ENCODE measurements around the gene EPB41.
"Not testable (repeated sequence)": the region's sequence is repeated elsewhere in the genome, so short reads cannot be mapped to it uniquely, and the experiment has no call there.

EPB41 gene

DNA sequence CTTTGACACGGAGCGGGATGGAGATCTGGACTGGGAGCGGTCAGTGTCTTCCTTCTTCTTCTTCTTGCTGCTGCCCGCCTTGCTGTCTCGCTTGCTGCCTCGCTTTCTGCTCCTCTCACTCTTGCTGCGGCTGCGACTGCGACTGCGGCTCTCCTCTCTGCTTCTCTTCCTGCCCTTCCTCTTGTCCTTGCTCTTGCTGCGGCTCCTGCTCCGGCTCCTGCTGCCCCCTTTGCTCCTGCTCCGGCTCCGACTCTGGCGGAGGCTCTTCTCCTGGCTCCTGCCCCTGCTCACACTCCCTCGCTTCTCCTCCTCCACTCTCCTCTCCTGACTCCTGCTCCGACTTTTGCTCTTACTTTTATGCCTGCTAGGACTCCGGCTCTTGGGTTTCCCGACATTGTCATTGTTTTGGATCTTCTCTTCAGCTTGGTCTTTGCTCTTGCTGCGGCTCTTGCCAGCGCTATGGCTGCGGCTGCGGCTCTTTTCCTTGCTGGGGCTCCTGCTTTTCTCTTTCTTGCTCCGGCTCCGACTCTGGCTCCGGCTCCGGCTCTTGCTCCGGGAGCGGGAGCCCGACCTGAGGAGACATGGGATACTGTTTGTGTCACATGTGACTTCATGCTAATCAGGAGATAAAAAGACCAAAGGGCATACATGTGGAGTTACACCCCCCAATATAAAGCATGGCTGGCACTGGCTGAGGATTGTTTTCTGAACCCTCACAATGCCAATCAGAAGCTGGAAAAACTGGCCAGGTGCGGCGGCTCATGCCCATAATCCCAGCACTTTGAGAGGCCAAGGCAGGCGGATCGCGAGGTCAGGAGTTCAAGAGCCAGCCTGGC lies 234.5 kb downstream of the EPB41 start:
- H4K20me1 ChIP-seq (ENCODE audit: insufficient read depth, low read length), result no peaks in the 10 kb centered on the region
- no peak overlapping the region for H3K4me2 ChIP-seq (ENCODE audit: low read length)
- no peaks in the 10 kb centered on the region for H3K9me3 ChIP-seq (ENCODE audit: insufficient read depth, low read length)
- peaks cover 41% of the 10 kb centered on the region for H3K36me3 ChIP-seq (replicated peaks; ENCODE audit: low read depth, low read length)
- no peaks in the 10 kb centered on the region for H3K4me1 ChIP-seq (ENCODE audit: low read length)
- no peaks in the 10 kb centered on the region for H3K79me2 ChIP-seq (ENCODE audit: low read length)
- no peak overlapping the region for H3K27ac ChIP-seq (ENCODE audit: low read length)
- H3K9ac ChIP-seq (ENCODE audit: low read length), result no peak overlapping the region
- no peaks in the 10 kb centered on the region for H3K27me3 ChIP-seq (ENCODE audit: low read depth, low read length)
- H2AFZ ChIP-seq (ENCODE audit: low read depth, low read length), result no peak overlapping the region
- TF ChIP-seq EZH2phosphoT487 (IDR thresholded peaks at IDR 0.05; ENCODE audit: low read depth), result no peak
- TF ChIP-seq, protein P1, sequence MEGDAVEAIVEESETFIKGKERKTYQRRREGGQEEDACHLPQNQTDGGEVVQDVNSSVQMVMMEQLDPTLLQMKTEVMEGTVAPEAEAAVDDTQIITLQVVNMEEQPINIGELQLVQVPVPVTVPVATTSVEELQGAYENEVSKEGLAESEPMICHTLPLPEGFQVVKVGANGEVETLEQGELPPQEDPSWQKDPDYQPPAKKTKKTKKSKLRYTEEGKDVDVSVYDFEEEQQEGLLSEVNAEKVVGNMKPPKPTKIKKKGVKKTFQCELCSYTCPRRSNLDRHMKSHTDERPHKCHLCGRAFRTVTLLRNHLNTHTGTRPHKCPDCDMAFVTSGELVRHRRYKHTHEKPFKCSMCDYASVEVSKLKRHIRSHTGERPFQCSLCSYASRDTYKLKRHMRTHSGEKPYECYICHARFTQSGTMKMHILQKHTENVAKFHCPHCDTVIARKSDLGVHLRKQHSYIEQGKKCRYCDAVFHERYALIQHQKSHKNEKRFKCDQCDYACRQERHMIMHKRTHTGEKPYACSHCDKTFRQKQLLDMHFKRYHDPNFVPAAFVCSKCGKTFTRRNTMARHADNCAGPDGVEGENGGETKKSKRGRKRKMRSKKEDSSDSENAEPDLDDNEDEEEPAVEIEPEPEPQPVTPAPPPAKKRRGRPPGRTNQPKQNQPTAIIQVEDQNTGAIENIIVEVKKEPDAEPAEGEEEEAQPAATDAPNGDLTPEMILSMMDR (IDR thresholded peaks at IDR 0.05; ENCODE audit: low read depth, low read length), result no peak
- no peak overlapping the region for H3K4me3 ChIP-seq (ENCODE audit: low read length)

DNA sequence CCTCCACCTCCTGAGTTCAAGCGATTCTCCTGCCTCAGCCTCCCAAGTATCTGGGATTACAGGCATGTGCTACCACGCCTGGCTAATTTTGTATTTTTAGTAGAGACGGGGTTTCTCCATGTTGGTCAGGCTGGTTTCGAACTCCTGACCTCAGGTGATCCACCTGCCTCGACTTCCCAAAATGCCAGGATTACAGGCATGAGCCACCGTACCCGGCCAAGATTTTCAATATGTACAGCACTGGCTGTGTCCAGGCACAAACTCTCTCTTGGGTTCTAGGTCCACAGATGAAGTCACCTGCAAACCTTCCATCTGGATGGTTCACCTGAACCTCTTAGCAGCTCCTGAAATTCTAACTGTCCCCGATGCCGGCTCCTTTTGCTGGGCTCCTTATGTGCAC lies 236.0 kb downstream of the EPB41 start:
- not testable (repeated sequence) for H3K9me3 ChIP-seq (ENCODE audit: insufficient read depth, low read length); H3K9ac ChIP-seq (ENCODE audit: low read length); H4K20me1 ChIP-seq (ENCODE audit: insufficient read depth, low read length); H3K4me1 ChIP-seq (ENCODE audit: low read length); H2AFZ ChIP-seq (ENCODE audit: low read depth, low read length); H3K4me2 ChIP-seq (ENCODE audit: low read length); H3K4me3 ChIP-seq (ENCODE audit: low read length); H3K79me2 ChIP-seq (ENCODE audit: low read length); H3K27ac ChIP-seq (ENCODE audit: low read length); H3K27me3 ChIP-seq (ENCODE audit: low read depth, low read length)
- H3K36me3 ChIP-seq (replicated peaks; ENCODE audit: low read depth, low read length), result peaks cover 47% of the 10 kb centered on the region

DNA sequence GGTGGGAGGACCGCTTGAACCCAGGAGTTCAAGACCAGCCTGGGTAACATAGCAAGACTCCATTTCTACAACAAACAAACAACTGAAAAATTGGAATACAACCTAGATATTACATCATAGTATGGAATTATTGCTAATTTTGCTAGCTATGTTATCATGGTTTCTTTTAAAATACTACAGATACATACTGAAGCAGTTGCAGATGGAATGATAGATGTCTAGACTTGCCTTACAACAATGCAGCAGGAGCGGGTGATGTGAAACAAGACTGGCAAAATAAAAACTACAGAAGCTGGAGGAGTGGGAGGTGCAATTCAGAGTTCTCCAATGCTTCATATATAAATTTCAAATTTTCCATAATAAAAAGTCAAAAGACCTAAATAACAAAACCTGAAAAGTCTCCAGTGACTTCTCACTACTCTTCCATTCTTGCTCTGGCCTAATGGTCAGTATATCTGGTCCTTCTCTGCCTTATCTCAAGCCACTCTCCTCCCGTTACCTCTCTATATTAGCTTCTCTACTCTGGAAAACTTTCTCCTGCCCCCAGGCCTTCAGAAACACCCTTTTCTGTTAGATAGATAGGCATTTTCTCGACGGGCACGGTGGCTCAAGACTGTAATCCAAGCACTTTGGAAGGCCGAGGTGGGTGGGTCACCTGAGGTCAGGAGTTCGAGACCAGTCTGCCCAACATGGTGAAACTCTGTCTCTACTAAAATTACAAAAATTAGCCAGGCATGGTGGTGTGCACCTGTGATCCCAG lies 237.9 kb downstream of the EPB41 start:
- Histone ChIP-seq H3K4me2 (ENCODE audit: low read length) (no peak overlapping the region), H3K36me3 (replicated peaks; ENCODE audit: low read depth, low read length) (peaks cover 39% of the 10 kb centered on the region), H3K79me2 (ENCODE audit: low read length) (no peaks in the 10 kb centered on the region), H3K27me3 (ENCODE audit: low read depth, low read length) (no peaks in the 10 kb centered on the region), H3K27ac (ENCODE audit: low read length) (no peak overlapping the region), H3K9ac (ENCODE audit: low read length) (no peak overlapping the region), H2AFZ (ENCODE audit: low read depth, low read length) (no peak overlapping the region), H3K4me1 (ENCODE audit: low read length) (no peaks in the 10 kb centered on the region), H3K4me3 (ENCODE audit: low read length) (no peak overlapping the region), H4K20me1 (ENCODE audit: insufficient read depth, low read length) (no peaks in the 10 kb centered on the region), H3K9me3 (ENCODE audit: insufficient read depth, low read length) (no peaks in the 10 kb centered on the region)
- TF ChIP-seq EZH2phosphoT487 (IDR thresholded peaks at IDR 0.05; ENCODE audit: low read depth), result no peak
- TF ChIP-seq, protein P1 (IDR thresholded peaks at IDR 0.05; ENCODE audit: low read depth, low read length), result no peak

DNA sequence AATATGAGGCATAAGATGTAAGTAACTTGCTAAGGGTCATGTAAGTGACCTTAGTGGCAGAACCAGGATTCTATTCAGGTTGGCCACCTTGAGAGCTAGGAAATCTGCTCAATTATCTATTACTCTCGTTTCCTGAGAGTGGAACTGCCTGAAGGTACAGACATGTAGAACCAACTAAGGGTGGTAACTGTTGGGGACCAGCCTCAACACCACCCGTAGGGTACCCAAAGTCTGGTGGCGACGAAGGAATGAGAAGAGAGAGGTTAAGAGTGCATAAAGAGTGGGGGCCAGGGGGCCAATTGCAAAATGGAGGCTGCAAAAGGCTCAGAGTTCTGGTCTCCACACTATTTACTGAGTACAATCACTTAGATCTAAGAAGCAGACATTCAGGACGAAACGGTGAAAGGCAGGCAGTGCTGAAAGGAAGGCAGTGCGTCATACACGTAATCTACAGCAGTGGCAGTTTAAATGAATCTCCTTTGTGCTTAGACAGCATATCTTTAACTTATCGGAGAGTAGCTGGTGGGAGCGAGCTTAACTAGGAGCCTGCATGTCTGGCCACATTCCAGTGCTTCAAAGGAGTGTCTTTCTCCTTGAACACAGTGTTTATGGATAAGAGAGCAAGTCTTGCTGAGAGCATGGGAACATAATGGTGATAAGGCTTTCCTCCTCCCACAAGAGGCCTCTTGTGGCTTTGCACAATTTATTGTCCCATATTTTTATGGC lies 242.3 kb downstream of the EPB41 start:
- TF ChIP-seq EZH2phosphoT487 (IDR thresholded peaks at IDR 0.05; ENCODE audit: low read depth), result no peak
- TF ChIP-seq, protein P1 (IDR thresholded peaks at IDR 0.05; ENCODE audit: low read depth, low read length), result no peak
- no peak overlapping the region for H3K4me3 ChIP-seq (ENCODE audit: low read length)
- H3K9ac ChIP-seq (ENCODE audit: low read length), result no peak overlapping the region
- H3K79me2 ChIP-seq (ENCODE audit: low read length), result peaks cover 17% of the 10 kb centered on the region
- H3K36me3 ChIP-seq (replicated peaks; ENCODE audit: low read depth, low read length), result peaks cover 34% of the 10 kb centered on the region
- H3K4me1 ChIP-seq (ENCODE audit: low read length), result no peaks in the 10 kb centered on the region
- H3K4me2 ChIP-seq (ENCODE audit: low read length), result no peak overlapping the region
- no peaks in the 10 kb centered on the region for H3K27me3 ChIP-seq (ENCODE audit: low read depth, low read length)
- peaks cover 12% of the 10 kb centered on the region for H4K20me1 ChIP-seq (ENCODE audit: insufficient read depth, low read length)
- no peak overlapping the region for H3K27ac ChIP-seq (ENCODE audit: low read length)
- H2AFZ ChIP-seq (ENCODE audit: low read depth, low read length), result no peak overlapping the region
- no peaks in the 10 kb centered on the region for H3K9me3 ChIP-seq (ENCODE audit: insufficient read depth, low read length)
